Neural crest cell (in vitro differentiated cells): ENCODE data around the gene TOMM40. TPM values are rescaled to one million over a fixed set of nuclear protein-coding genes. Genes with fewer than 3 reads are reported as not detected.

Experiments
- DNase-seq: peaks from one replicate; pipeline ENCODE4 v3.0.0; 2021; ENCODE audit warnings: low read depth, mixed read lengths, low spot score
- H3K27ac Mint-ChIP-seq: one replicate; pipeline ENCODE4 v1.8.0; 2021; ENCODE audit warnings: mild to moderate bottlenecking, mixed read lengths; ENCODE audit not compliant: unreplicated experiment
- H3K27me3 Mint-ChIP-seq: 2 replicates; pipeline ENCODE4 v1.8.0; 2021; ENCODE audit warnings: low read depth, mild to moderate bottlenecking, mixed read lengths
- H3K36me3 Mint-ChIP-seq: 2 replicates; pipeline ENCODE4 v1.8.0; 2021; ENCODE audit warnings: low read depth, mild to moderate bottlenecking, mixed read lengths
- H3K4me1 Mint-ChIP-seq: 2 replicates; pipeline ENCODE4 v1.8.0; 2021; ENCODE audit warnings: mixed read lengths
- H3K4me3 Mint-ChIP-seq: one replicate; pipeline ENCODE4 v1.8.0; 2021; ENCODE audit warnings: mild to moderate bottlenecking, mixed read lengths
- H3K9me3 Mint-ChIP-seq: 2 replicates; pipeline ENCODE4 v1.8.0; 2021; ENCODE audit warnings: mixed read lengths
- total RNA-seq: library from RNA; stranded (reverse); gene quantifications from 2 replicates; pipeline ENCODE4 v1.2.1, GENCODE V29; 2021
- TF ChIP-seq, protein P1 (sequence below): fragments of 200-600 bp; sonication (generic); conservative IDR thresholded peaks from 2 replicates; pipeline ENCODE4 v1.5.0; 2021; ENCODE audit warnings: antibody characterized with exemption, mild to moderate bottlenecking

TOMM40 gene
- total RNA-seq, 1 donor from 2014 or later, result 147 TPM

DNA sequence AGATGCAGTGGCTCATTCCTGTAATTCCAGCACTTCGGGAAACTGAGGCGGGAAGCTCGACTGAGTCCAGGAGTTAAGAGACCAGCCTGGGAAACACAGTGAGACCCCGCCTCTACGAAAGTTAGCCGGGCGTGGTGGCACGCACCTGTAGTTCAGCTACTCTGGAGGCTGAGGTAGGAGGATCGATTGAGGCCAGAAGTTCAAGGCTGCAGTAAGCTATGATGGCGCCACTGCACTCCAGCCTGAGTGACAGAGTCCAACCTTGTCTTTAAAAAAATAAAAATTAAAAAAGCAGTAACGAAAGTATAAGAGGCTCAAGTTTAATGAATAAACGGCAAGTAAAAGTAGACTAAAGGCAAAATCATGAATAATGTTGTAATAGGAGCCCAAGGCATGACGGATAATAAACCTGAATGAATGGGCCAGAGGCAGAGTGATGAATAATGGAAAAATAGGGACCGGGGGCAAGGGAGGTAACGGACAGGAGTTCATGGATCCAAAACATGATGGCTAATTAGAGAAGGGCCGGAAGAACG is 1.2 kb upstream of the TOMM40 start:
- Mint-ChIP-seq H3K36me3 (peaks cover 19% of the 10 kb centered on the region), H3K27me3 (peaks cover 2% of the 10 kb centered on the region), H3K27ac (peak overlapping the region; percentile 95), H3K9me3 (peaks cover 3% of the 10 kb centered on the region), H3K4me1 (peaks cover 33% of the 10 kb centered on the region), H3K4me3 (peak overlapping the region; percentile 86)
- no peak for DNase-seq
- TF ChIP-seq, protein P1, sequence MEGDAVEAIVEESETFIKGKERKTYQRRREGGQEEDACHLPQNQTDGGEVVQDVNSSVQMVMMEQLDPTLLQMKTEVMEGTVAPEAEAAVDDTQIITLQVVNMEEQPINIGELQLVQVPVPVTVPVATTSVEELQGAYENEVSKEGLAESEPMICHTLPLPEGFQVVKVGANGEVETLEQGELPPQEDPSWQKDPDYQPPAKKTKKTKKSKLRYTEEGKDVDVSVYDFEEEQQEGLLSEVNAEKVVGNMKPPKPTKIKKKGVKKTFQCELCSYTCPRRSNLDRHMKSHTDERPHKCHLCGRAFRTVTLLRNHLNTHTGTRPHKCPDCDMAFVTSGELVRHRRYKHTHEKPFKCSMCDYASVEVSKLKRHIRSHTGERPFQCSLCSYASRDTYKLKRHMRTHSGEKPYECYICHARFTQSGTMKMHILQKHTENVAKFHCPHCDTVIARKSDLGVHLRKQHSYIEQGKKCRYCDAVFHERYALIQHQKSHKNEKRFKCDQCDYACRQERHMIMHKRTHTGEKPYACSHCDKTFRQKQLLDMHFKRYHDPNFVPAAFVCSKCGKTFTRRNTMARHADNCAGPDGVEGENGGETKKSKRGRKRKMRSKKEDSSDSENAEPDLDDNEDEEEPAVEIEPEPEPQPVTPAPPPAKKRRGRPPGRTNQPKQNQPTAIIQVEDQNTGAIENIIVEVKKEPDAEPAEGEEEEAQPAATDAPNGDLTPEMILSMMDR, result no peak

DNA sequence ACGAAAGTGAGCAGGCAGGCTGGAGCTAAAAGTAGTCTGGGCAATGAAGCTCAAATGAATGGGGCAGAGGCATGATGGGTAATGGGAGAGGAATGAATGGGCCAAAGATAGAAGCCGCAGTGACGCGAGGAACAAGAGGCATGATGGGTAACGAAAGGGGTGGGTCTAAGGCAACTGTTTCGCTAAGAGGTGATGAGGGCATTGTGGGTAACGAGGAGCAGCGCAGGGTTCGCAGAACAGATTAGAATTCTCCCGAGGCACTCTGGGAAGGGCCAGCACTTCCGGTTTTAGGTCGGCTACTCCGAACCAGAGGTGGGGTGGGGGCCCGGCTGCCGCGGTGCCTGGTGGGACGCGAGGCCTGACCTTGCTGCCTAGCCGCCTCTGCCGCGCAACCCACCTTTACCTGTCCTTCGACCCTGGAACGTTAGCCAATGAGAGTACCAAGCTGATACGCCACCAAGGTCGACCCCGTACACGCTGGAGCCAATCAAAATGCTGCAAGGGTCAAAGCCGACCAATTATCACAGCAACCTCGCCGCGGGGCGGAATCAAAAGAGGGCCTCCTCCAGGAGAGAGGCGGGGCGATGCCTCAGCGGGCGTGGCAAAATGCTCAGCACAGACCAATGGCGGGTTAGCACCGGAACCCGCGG is 563 bp upstream of the TOMM40 start:
- DNase-seq, result peak; percentile 100
- Mint-ChIP-seq H3K4me1 (peaks cover 33% of the 10 kb centered on the region), H3K9me3 (peaks cover 3% of the 10 kb centered on the region), H3K36me3 (peaks cover 21% of the 10 kb centered on the region), H3K27ac (peak overlapping the region; percentile 95), H3K4me3 (peak overlapping the region; percentile 86), H3K27me3 (peaks cover 2% of the 10 kb centered on the region)
- TF ChIP-seq, protein P1, result no peak

DNA sequence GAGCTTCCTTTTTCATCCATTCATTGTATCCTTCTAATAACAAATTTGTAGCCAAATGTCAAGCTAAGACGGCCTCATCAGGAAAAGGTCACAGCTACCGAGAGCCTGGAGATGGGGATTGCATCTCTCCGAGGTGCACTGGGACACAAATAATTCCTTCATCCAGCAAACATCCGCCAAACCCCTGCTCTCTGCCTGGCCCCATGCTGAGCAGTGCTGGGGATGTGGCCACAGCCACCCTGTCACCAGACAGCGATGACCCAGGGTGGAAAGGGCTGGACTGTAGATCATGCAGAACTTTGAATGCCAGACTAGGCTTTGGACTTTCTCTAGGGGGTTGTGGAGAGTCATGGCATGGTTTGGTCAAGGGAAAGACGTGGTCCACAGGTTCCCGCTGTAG is 1.9 kb downstream of the TOMM40 start:
- Mint-ChIP-seq H3K36me3 (peaks cover 20% of the 10 kb centered on the region), H3K9me3 (peaks cover 3% of the 10 kb centered on the region), H3K27ac (peak overlapping the region; percentile 21), H3K4me3 (peak overlapping the region; percentile 92), H3K27me3 (peaks cover 2% of the 10 kb centered on the region), H3K4me1 (peaks cover 33% of the 10 kb centered on the region)
- no peak for DNase-seq
- TF ChIP-seq, protein P1, result no peak

DNA sequence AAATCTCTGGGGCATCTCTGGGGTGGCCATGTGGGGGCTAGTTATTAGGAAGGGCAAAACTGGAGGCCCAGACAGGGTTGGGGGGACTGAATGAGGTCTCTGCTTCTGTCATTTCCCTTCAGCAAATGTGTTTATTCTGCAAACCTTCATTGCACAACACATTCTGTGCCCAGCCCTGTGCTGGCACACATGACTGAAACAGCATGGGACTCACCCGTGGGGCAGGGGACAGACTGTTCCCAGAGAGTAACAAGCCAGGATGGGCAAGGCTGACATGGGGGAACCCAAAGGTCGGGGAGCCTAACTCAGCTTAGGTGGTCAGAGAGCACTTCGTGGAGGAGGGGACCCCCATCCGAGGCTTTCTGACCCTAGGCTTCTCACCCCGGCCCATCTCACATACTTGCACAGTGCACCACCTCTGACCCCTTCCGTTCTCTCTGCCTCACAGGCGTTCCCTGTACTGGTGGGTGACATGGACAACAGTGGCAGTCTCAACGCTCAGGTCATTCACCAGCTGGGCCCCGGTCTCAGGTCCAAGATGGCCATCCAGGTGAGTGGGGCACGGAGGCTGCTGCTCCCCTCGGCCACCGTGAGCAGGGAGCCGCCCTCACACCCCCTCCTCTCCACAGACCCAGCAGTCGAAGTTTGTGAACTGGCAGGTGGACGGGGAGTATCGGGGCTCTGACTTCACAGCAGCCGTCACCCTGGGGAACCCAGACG is 2.4 kb downstream of the TOMM40 start:
- H3K9me3 Mint-ChIP-seq, result peaks cover 3% of the 10 kb centered on the region
- peaks cover 2% of the 10 kb centered on the region for H3K27me3 Mint-ChIP-seq
- H3K27ac Mint-ChIP-seq, result no peak overlapping the region
- H3K4me1 Mint-ChIP-seq, result peaks cover 33% of the 10 kb centered on the region
- H3K4me3 Mint-ChIP-seq, result peak overlapping the region; percentile 92
- TF ChIP-seq, protein P1, result no peak
- no peak for DNase-seq
- H3K36me3 Mint-ChIP-seq, result peaks cover 16% of the 10 kb centered on the region

DNA sequence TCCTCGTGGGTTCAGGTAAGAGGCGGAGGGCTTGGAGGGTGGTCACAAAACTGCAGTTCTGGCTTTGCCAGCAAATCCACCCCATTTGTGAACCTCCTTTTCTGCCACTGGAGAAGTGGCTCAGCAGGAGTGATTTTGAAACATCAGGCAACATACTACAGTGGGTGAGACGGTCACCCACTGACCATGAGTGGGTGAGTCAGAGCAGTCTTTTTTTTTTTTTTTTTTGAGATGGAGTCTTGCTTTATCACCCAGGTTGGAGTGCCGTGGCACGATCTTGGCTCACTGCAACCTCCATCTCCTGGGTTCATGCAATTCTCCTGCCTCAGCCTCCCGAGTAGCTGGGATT is 3.0 kb downstream of the TOMM40 start:
- peaks cover 16% of the 10 kb centered on the region for H3K36me3 Mint-ChIP-seq

More for the DNA sequence above, 3.0 kb downstream of the TOMM40 start:
- TF ChIP-seq, protein P1, result no peak
- Mint-ChIP-seq H3K27ac (no peak overlapping the region), H3K27me3 (peaks cover 2% of the 10 kb centered on the region), H3K4me3 (no peak overlapping the region), H3K9me3 (peaks cover 3% of the 10 kb centered on the region), H3K4me1 (peaks cover 31% of the 10 kb centered on the region)
- no peak for DNase-seq
